Gastrocnemius medialis (tissue), 4 donors: ENCODE measurements around the gene NTM. TPM values are rescaled to one million over a fixed set of nuclear protein-coding genes. Genes with fewer than 3 reads are reported as not detected.

Source experiments
- ATAC-seq, 2 donors: fragments of 150-250 bp; one replicate each; pipeline ENCODE4 v1.9.1; 2016
- DNase-seq, 2 donors: peaks; one replicate each; pipeline ENCODE4 v3.0.0-alpha.2; 2019
- H3K27ac ChIP-seq, 4 donors: fragments of 200-600 bp; sonication (generic); 1 replicate in 1 of 4; 2 replicates in 3 of 4; pipeline ENCODE4 v1.5.1; 2016 to 2018; ENCODE audit warnings: mild to moderate bottlenecking in 2 of 4, moderate library complexity in 1 of 4
- H3K27me3 ChIP-seq, 3 donors: fragments of 200-600 bp; sonication (generic) in 2 of 3; 1 replicate in 1 of 3; 2 replicates in 2 of 3; pipeline versions ENCODE4 v1.5.1 to v1.6.0; 2016 to 2019; ENCODE audit warnings: mild to moderate bottlenecking in 1 of 3, moderate library complexity in 1 of 3
- H3K36me3 ChIP-seq, 2 donors: fragments of 200-600 bp; sonication (generic) in 1 of 2; one replicate each; pipeline ENCODE4 v1.5.1; 2017 to 2018
- H3K4me1 ChIP-seq, 2 donors: fragments of 200-600 bp; sonication (generic) in 1 of 2; one replicate each; pipeline ENCODE4 v1.5.1; 2016 to 2017; ENCODE audit warnings: mild to moderate bottlenecking in 2 of 2
- H3K4me3 ChIP-seq, 4 donors: fragments of 200-600 bp; sonication (generic) in 3 of 4; 1 replicate in 1 of 4; 2 replicates in 3 of 4; pipeline ENCODE4 v1.5.1; 2016 to 2019; ENCODE audit warnings: mild to moderate bottlenecking in 2 of 4
- H3K9me3 ChIP-seq, 3 donors: fragments of 200-600 bp; sonication (generic) in 2 of 3; 1 replicate in 1 of 3; 2 replicates in 2 of 3; pipeline ENCODE4 v1.5.1; 2016 to 2019
- CTCF ChIP-seq, 5 experiments: fragments of 450-650 bp in 3 of 5; fragments of 200-600 bp in 2 of 5; sonication (generic) in 2 of 5; IDR thresholded peaks in 4 of 5; conservative IDR thresholded peaks in 1 of 5; 1 replicate in 4 of 5; 2 replicates in 1 of 5; pipeline ENCODE4 v1.5.1; 2016 to 2019; ENCODE audit warnings: antibody characterized with exemption in 5 of 5, mild to moderate bottlenecking in 3 of 5, moderate library complexity in 3 of 5
- POLR2A ChIP-seq, 2 donors: fragments of 450-650 bp; IDR thresholded peaks; one replicate each; pipeline ENCODE4 v1.6.1; 2017; ENCODE audit warnings: antibody characterized with exemption in 2 of 2, mild to moderate bottlenecking in 2 of 2, moderate library complexity in 2 of 2
- in situ Hi-C, 4 donors: fragments of 200-750 bp; cut with MboI; loops; one replicate each; pipeline versions ENCODE4 v1.15.0 to v1.8.0; 2017; ENCODE audit warnings: low sequenced_read_pairs in 4 of 4
- intact Hi-C: fragments of 100-400 bp; cut with DNase I; formaldehyde crosslinking; loops from one replicate; pipeline ENCODE4 v1.15.1; 2023; ENCODE audit warnings: low total_unique reads
- total RNA-seq, 4 donors: library from RNA; depleted of rRNA; stranded (reverse); fragments of >200 nt; gene quantifications; one replicate each; pipeline versions ENCODE4 v1.1.0 to v1.2.3, GENCODE V29; 2016

Gene NTM
- total RNA-seq, 4 donors from 2014 or later: 0.69 TPM; not detected in 3

- intact Hi-C loops (loop anchor here (2.0 kb wide), 1 partner anchor 259 kb away; no protein-coding TSS in a partner anchor), in situ Hi-C loops (loop anchor here in 3 of 4 donors (25.0 kb wide), 2 partner anchors 266 to 391 kb away; no protein-coding TSS in a partner anchor)
- Histone ChIP-seq H3K27me3 (no peaks in the 10 kb centered on the region), H3K4me3 (no peak overlapping the region), H3K4me1 (peaks cover 0 to 18% of the 10 kb centered on the region in 2 donors), H3K9me3 (no peaks in the 10 kb centered on the region), H3K27ac (no peak overlapping the region), H3K36me3 (no peaks in the 10 kb centered on the region)
- DNase-seq (no peak), ATAC-seq (no peak)
- TF ChIP-seq CTCF (IDR thresholded peaks at IDR 0.05 in 4 of 5, conservative IDR thresholded peaks at IDR 0.05 in 1 of 5) (no peak), POLR2A (IDR thresholded peaks at IDR 0.05) (no peak)
Measured at GRCh38 chr11:132127900-132128288, 757.5 kb downstream of the NTM start.

GRCh38 chr11:132131047-132131446 is 760.6 kb downstream of the NTM start:
- Histone ChIP-seq H3K4me1 (peaks cover 0 to 16% of the 10 kb centered on the region in 2 donors), H3K9me3 (no peaks in the 10 kb centered on the region), H3K36me3 (no peaks in the 10 kb centered on the region), H3K27ac (no peak overlapping the region), H3K27me3 (no peaks in the 10 kb centered on the region), H3K4me3 (no peak overlapping the region)
- intact Hi-C loops (no loop called here), in situ Hi-C loops (loop anchor here in 3 of 4 donors (25.0 kb wide), 2 partner anchors 269 to 394 kb away; no protein-coding TSS in a partner anchor)
- DNase-seq (no peak), ATAC-seq (no peak)
- TF ChIP-seq CTCF (IDR thresholded peaks at IDR 0.05 in 4 of 5, conservative IDR thresholded peaks at IDR 0.05 in 1 of 5) (no peak), POLR2A (IDR thresholded peaks at IDR 0.05) (no peak)

GRCh38 chr11:132131961-132132360 is 761.5 kb downstream of the NTM start:
- no peak for DNase-seq
- no peak overlapping the region for H3K4me3 ChIP-seq
- no peak for TF ChIP-seq POLR2A (IDR thresholded peaks at IDR 0.05)
- no peak for TF ChIP-seq CTCF (IDR thresholded peaks at IDR 0.05 in 4 of 5, conservative IDR thresholded peaks at IDR 0.05 in 1 of 5)
- H3K4me1 ChIP-seq: peaks cover 0 to 6% of the 10 kb centered on the region in 2 donors
- ATAC-seq: no peak
- in situ Hi-C loops: loop anchor here in 3 of 4 donors (25.0 kb wide), 2 partner anchors 270 to 395 kb away; no protein-coding TSS in a partner anchor
- H3K36me3 ChIP-seq: no peaks in the 10 kb centered on the region
- H3K9me3 ChIP-seq: no peaks in the 10 kb centered on the region
- H3K27ac ChIP-seq: no peak overlapping the region
- no peaks in the 10 kb centered on the region for H3K27me3 ChIP-seq
- intact Hi-C loops: no loop called here

- in situ Hi-C loops: loop anchor here in 3 of 4 donors (25.0 kb wide), 2 partner anchors 272 to 397 kb away; no protein-coding TSS in a partner anchor
- H3K9me3 ChIP-seq: no peaks in the 10 kb centered on the region
- no peaks in the 10 kb centered on the region for H3K27me3 ChIP-seq
- no peaks in the 10 kb centered on the region for H3K36me3 ChIP-seq
- H3K4me1 ChIP-seq: no peaks in the 10 kb centered on the region
- H3K4me3 ChIP-seq: no peak overlapping the region
- DNase-seq: no peak
- TF ChIP-seq POLR2A (IDR thresholded peaks at IDR 0.05) (no peak), CTCF (IDR thresholded peaks at IDR 0.05 in 4 of 5, conservative IDR thresholded peaks at IDR 0.05 in 1 of 5) (no peak)
- H3K27ac ChIP-seq: no peak overlapping the region
- intact Hi-C loops: no loop called here
- ATAC-seq: no peak
Measured at GRCh38 chr11:132134322-132134721, 763.9 kb downstream of the NTM start.
